ENCODE results near the gene TEDC1.

The TEDC1 gene

DNA sequence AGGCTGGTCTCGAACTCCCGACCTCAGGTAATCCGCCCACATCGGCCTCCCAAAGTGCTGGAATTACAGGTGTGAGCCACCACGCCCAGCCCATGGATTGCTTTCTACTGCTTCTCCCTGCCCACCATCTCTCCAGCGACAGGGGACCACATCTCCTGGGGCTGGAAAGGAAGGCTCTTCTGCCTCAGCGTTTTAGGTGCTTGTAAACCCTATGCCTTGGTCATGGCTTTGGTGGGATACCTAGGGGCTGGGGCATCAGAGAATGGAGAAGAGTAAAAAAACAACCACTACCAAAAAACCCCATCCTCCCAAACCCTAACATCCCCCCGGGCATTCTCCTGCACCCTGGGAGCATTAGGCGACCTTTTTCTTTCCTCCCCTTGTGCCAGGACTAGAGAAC lies 34.3 kb downstream of the TEDC1 start:
- no peak for DNase-seq (ENCODE audit: low spot score)

GRCh38 chr14:105525861-105526775 lies 35.1 kb downstream of the TEDC1 start, which contains the start of gene TMEM121:
Gene TMEM121, plus strand, starts transcription at chr14:105526583. Its CDS starts 2,252 bp downstream, at chr14:105528835.
- peak; percentile 45 for DNase-seq (ENCODE audit: low spot score)

DNA sequence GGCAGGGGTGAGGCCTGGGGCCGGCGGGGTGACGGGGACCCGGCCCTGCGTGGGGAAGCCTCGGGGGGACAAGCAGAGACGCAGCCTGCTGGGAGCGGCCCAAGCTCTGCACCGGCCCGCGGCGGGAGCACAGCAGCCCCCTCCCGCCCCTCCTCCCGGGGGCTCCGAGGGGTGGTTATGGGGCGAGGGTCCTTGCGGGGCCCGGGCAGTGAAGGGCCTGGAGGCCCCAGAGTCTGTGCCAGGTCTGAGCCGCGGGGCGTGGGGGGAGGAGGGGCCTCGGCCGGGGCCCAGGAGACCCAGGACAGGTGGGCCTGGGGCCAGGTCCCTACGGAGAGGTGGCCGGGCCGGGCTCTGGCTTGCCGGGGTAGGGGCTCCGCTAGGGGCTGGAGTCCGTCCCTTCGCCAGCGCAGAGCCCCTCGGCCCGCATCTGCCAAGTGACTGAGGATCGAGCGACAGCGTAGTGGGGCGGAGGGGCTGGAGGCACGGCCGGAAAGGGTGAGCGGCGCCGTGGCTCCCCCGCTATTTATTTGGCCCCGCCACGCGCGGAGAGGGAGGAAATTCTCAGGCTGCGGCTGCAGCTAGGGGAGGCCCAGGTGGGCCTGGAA lies 35.8 kb downstream of the TEDC1 start:
- DNase-seq (ENCODE audit: low spot score) = no peak

- DNase-seq (ENCODE audit: low spot score) = no peak
Observed at GRCh38 chr14:105527381-105527825, 36.4 kb downstream of the TEDC1 start.

DNA sequence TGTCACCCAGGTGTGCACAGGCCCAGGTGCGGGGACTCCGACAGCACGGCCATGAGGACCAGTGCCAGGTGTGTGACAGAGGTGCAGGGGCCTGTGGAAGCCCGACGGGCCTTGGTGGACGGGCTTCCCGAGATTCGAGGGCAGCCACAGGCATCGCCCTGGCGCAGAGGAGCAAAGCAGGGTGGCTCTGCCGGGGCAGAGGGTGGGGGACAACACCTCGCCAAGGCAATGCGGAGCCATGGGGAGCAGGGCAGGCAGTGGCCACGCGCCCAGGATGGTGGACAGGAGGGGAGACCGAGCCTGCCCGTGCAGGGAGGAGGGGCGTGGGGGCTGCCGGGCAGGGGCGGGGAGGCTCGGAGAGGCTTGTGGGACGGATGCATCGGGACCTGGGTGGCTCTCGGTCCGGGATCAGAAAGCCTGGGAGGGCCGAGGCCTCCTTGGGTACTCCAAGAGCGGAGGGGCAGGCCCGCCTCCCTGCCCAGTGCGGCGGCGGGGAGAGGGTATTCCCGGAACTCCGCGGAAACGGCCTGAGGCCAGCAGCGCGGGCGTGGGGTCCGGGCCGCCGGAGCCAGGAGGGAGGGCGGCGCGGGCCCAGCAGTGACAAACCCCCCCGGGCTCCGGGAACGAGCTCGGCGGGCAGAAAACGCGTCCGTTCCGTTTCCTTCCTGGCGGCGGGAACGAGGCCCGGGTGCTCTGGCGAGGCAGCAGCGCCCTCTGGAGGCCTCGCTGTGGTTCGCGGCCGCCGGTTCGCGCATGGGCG lies 37.0 kb downstream of the TEDC1 start:
- DNase-seq (ENCODE audit: low spot score) = peak; percentile 78

- no peak for DNase-seq (ENCODE audit: low spot score)
Observed at GRCh38 chr14:105528586-105529318, 37.7 kb downstream of the TEDC1 start.

DNA sequence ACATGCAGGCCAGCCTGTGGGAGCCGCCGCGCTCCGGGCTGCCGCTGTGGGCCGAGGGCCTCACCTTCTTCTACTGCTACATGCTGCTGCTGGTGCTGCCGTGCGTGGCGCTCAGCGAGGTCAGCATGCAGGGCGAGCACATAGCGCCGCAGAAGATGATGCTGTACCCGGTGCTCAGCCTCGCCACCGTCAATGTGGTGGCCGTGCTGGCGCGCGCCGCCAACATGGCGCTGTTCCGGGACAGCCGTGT lies 38.2 kb downstream of the TEDC1 start:
- no peak for DNase-seq (ENCODE audit: low spot score)

- no peak for DNase-seq (ENCODE audit: low spot score)
Observed at GRCh38 chr14:105529569-105530284, 38.7 kb downstream of the TEDC1 start.

GRCh38 chr14:105530285-105531087 lies 39.4 kb downstream of the TEDC1 start:
- no peak for DNase-seq (ENCODE audit: low spot score)

DNA sequence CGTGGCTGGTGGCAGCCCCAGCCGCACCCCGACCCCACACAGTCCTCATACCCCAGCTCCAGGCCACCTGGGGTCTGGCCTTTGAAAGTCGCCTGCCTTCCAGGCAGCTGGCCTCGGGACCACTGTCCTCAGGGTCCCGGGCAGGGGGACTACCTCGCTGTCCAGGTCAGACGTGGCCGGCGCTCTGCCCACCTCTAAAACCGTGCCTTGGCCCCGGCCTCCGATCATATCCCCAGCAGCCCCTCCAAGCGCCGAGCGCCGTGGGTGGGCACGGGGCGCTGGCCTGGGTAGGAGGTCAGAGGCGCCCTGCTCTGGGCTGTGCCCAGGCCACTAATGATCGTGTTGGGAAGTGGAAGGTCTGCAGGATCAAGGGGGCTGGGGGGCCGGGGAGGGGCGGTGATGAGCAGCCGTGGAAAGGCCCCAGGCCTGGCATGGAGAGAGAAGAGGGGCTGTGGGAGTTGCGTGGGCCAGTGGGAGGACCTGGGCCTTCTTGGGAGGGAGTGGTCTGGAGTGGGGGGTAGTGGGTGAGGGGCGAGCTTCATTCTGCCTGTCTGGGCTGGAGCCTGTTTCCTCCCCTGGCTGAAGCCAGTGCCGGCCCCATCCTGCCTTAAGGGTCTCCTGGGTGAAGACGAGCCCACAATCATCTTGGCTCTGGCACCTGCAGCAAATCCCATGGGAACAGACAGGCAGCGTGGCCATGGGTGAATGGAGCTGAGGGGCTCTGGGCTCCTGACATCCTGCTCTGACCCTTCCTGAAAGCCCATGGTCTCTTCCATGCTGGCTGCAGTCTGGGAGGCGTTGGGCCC lies 40.2 kb downstream of the TEDC1 start:
- DNase-seq (ENCODE audit: low spot score) = no peak

GRCh38 chr14:105531894-105532623 lies 41.0 kb downstream of the TEDC1 start:
- DNase-seq (ENCODE audit: low spot score) = no peak

GRCh38 chr14:105532735-105533141 lies 41.7 kb downstream of the TEDC1 start:
- no peak for DNase-seq (ENCODE audit: low spot score)

DNA sequence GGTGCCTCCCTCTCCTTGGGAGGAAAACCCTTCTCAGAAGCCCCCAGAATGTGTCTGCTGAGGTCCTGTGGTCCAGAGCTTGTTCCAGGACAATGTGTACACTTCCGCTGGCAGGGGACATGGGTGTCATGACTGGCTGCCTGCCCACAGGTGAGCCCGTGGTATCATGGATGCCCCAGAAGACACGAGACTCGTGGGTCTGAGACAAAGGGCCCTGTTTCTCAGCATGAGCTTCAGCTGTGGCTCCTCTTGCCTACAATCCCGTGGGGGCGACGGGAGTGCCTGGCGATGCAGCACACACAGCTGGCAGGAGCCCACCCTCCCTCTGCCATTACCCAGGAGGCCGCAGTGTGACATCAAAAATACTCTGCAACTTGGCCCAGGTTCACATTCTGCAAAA lies 42.3 kb downstream of the TEDC1 start:
- no peak for DNase-seq (ENCODE audit: low spot score)

DNA sequence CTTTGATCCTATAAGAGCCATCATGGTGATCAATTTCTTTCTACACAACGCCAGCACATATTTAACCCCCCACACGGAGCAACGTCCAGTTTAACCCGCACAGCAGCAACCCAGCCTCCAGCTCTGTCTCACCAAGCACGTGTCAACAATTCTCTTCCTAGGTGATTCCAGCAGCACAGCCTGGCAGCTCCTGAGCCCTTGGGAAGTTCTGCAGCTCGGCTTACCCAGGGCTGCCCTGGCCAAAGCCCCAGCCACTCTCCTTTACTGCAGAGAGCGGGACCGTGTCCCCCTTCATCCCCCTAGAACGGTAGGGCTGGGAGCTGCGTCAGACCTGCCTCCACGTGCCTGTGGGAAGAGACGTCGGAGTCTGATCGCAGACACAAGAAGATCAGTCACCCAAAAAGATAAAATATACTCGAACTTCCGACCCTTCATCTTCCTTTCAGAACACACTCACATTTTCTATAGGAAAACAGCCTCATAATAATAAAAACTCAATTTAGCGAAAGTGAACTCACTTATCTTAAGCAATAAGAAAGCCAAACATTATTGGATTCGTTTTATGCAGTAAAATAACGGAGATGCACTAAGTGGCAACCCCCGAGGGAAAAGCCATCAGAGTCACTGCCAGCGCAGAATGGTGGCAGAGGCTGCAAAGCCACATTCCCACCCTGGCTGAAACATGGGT lies 42.9 kb downstream of the TEDC1 start:
- no peak for DNase-seq (ENCODE audit: low spot score)

DNA sequence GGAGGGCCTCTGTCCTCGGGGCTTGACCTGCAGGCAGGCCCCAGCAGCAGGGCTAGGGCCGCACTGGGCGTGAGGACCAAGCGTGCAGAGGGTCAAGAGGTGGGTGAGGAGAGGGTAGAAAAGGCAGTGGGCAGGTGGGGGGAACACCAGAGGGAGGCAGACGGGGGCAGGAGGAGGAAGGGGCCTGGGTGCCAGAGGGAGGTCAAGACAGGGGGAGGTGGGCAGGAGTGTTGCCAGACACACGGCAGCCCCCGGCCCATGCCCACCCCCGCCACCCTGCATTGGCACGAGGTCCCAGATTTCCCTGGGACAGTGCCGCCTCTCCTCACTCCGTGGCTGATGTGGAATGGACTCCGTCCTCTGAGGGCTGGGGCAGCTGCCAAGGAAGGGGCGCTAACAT lies 43.5 kb downstream of the TEDC1 start:
- no peak for DNase-seq (ENCODE audit: low spot score)

DNA sequence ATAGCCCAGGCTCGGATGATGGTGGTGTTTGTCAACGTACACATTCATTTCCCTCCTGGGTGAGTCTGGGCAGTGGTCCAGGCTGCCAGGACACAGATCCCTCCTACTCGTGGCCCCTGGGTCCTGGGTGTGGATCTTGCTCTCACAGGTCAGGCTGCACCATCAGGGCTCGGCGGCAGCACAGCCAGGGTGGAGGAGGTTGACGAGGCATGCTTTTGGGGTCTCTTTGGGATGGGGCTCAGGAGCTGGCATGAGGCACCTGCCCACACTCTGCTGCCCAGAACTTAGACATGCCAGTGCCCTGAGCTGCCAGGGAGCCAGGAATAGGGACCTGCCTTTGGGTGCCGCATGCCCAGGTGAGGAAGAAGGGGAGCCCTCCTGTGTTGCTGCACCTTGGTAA lies 45.0 kb downstream of the TEDC1 start:
- no peak for DNase-seq (ENCODE audit: low spot score)

DNA sequence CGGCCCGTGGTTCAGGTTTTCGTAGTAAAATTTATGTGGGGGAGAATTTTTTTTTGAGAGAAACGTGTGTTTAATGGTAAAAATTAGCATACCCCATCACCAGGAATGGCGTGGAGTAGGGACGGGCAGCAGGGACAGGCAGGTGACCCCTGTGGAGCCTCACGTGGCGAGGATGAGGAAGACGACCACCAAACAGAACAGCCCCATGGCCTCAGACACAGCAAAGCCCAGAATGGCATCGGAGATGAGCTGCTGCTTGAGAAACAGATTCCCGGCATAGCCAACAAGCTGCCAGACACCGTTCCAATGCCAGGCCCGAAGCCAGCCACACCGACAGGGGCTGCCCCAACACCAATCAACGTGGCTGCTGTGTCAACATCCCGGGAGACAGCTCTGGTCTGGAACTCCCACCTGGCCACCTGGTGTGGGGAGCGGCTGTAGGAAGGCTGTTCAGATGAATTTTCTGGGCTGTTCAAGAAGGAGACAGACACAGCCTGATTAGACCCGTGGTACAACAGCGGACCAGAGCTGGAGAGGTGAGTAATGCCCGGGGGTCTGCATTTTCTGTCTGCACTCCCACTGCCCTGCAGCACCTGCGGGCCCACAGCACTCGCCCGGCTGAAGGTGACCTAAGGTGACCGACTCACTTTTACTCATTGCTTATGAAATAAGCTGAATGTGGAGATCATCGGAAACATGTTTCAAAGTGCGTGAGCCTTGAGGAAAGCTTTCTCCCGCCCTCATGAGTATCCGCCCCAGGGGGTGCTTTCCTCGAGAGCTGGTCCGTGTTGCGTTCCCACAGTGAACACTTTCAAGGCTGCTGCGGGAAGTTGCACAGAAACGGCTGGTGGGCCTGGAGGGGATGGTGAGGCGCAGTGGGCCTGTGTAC lies 45.9 kb downstream of the TEDC1 start:
- DNase-seq (ENCODE audit: low spot score) = no peak
